NCI-H2196 treated with DMSO at 0.1 percent for 48 hours (cell line): ENCODE data around the gene PPP1R7.

ENCODE experiments used
- DNase-seq: peaks from one replicate; lab custom pipeline; 2025; ENCODE audit not compliant: unreplicated experiment; lab: John Stamatoyannopoulos, UW

The PPP1R7 gene

DNA sequence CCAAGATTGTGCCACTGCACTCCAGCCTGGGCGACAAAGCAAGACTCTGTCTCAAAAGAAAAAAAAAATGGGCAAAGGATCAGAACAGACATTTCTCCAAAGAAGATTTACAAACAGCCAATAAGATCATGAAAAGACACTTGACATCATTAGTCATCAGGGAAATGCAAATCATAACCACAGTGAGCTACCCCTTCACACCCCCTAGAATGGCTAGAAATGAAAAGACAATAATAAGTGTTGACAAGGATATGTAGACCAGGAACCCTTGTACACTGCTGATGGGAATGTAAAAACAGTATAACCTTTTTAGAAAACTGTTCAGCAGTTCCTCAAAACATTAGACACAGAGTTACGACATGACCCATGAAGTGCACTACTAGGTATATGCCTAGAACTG is 29.8 kb upstream of the PPP1R7 start:
- no peak for DNase-seq

DNA sequence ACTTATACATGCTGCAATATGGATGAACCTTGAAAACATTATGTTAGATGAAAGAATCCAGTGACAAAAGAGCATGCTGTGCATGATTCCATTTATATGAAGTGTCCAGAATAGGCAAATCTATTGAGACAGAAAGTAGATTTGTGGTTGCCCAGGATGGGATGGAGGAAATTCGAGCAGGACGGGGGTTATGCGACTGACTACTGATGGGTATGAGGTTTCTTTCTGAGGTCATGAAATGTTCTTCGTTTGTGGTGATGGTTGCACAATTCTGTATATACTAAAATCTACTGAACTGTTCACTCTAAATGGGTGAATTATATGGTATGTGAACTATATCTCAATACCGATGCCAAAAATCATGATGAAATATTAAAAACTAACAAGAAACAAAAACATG is 29.3 kb upstream of the PPP1R7 start:
- DNase-seq: no peak

DNA sequence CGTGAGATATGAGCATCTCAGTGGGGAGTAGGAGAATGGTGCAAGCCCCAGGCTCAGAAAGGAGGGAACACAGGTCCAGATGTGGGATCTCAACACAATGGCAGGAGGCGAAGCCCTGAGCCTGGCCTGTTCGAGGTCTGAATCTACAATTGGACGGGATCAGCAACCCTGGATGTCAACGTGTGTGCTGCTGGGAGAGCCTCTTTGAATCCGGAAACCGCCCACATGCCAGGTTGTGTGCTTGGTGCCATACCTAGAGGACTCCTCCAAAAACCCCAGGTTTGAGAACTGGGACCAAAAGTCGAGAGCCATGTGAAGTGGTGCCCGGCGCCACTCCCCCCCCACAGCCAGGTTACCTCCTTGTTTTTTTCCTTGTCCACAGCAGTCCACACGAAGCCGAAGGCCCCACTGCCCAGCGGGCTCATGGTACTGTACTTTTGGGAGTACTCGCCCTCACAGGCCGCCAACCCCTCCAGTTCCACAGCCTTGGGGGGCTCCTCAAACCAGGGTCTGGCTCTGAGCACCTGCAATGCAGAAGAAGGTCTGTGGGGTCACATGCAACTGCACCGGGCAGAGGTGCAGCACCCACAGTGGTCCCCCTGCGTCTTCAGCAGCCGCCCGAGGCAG is 27.8 kb upstream of the PPP1R7 start:
- DNase-seq: no peak

DNA sequence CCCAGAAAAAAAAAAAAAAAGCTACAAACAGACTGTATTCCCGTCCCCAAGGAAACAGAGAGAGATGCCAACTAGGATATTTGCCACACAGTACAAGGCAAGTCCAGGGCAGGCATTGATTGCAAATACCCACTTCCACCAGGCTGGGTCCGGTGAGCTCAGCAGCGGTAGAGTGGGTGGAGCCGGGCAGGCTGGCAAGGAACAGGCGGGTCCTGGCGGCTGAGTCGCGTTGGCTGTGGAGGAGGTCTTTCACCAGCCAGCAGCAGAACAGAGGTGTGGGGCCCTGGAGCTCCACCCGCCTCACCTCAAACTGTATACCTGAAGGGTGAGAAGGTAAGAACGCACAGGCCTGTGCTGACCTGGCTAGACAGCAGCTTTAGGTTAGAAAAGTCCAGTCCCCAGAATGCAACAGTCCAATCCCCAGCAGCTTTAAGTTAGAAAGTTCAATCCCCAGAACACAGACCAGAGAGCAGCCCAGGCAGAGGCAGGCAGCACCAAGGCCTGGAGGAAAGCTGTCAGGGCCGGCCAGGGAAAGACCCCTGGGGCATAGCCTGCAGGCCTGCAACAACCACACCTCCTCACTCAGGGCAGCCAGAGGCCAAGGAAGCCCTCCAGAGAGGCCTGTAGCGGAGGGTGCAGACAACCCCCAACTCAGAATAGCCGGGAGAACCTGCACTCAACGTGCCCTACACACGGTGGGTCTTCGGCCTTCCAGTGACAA is 26.3 kb upstream of the PPP1R7 start:
- DNase-seq: no peak

DNA sequence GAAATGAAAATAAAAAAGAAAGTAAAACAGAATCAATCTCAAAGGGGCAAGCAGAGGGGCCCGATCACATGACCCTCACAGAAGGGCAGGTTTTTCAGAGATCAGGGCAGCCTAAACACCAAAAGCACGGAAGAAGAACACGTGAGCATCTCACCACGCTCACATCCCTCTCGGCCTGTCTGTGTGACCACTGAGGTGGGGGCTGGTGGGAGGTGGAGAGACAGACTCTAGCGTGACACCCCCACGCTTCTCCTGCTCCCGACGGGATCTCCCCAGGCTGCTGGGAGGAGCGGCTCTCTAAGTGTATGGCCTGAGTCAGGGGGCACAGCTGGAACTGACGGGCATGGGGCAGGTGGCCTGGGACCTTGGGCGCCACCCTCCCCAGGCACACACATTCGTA is 24.6 kb upstream of the PPP1R7 start:
- no peak for DNase-seq

DNA sequence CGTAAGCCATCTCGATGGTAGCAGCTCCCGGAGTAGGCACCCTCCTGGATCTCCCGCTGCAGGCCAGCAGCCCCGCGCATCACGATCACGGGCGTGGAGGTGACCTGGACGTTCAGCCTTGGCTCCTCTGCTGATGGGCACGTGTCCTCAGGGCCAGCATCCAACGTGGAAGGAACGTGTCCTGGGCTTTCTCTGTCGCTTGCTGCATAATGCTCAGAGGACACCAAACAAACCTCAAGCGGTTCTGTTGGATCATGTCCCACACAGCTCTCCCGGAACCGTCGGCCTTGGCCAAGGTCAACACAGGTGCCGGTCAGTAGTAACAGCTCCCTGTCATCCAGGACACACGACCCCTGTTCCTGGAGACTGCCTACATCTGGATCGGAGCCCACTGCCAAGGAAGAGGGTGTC is 24.1 kb upstream of the PPP1R7 start:
- no peak for DNase-seq

DNA sequence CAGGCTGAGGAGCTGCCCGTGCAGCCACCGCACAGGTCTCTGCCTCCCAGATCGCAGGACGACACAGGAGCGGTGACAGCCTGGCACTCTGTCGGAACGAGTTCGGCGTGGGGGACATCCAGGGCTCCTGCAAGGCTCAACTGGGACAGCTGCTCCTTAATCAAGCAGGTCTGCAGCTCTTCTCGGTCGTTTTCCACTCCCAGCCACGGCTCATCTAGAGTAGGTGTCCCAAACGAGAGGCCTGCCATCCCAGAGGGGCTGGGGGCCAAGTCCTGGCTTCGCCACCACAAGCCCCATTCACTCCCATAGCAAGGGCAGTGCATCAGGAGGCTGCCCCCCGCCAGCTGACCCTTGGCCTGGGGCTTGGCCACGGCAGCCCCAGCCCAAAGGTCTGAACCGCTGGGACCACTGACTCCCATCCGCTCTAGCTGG is 23.5 kb upstream of the PPP1R7 start:
- no peak for DNase-seq

DNA sequence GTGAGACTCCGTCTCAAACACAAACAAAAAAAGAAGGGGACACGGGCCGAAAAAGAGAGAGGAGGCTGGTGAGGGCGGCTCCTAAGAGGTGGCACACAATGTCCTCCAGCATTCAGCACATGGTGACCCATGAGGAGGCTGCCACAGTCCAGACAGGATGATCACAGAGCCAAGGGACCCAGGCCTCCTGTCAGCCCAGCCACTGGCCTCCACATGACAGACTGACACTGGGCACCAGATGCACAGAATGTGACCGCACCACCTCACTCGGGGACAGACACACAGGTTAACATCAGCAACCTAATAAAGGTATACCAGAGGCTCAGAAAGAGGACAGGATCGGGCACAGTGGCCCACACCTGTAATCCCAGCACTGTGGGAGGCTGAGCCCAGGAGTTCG is 22.0 kb upstream of the PPP1R7 start:
- DNase-seq: no peak

DNA sequence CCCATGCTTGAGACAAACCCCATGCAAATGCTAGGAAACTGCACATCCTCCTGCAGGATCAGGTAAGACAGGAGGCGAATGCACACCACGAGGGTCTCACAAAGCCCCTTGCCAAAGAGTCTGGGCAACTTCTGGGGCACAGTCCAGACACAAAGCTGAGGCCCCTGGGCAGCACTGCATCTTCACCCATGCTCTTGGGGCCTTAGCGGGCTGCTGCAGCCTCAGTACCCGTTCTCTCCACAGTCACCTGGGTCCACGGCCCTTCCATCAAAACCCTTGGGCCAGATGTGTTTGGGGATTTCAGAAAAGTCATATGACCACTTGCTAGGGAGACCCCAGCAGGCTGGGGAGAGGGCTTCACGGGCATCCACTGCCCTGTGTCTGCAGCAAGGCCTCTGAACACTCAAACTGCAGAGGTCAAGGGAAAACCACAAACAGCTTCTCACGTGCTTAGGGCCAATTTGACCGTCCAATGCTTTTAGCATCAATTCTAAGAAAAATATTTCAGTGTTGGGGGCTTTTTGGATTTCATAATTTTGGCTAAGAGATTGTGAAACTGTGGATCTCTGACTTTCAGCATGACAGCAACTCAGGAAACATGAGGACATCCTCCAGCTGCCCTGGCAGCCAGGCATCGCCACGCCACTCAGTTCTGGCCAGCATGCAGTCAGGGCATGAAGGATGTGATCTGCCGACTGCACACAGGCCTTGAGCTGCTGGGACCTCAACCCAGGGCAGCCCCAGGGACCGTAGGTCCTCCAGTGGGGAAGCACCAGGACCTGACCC is 21.0 kb upstream of the PPP1R7 start:
- DNase-seq: no peak

DNA sequence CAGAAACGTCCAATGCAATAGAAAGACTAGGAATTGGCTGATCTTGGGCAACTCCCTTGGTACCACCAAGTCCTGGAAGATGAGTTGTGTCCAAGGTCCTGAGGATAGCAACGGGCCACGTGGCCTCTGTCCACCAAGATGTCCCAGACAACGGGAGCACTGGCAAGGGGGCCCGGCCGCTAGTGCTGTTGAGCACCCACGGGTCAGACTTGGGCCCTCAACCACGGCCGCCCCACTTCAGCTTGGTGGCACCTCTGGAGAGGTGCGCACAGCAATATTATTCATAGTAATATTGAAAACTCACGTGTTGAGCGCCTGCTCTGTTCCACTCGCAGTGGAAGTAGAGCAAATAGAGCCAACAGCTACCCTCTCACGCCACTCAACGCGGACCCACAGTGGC is 20.0 kb upstream of the PPP1R7 start:
- DNase-seq: no peak

DNA sequence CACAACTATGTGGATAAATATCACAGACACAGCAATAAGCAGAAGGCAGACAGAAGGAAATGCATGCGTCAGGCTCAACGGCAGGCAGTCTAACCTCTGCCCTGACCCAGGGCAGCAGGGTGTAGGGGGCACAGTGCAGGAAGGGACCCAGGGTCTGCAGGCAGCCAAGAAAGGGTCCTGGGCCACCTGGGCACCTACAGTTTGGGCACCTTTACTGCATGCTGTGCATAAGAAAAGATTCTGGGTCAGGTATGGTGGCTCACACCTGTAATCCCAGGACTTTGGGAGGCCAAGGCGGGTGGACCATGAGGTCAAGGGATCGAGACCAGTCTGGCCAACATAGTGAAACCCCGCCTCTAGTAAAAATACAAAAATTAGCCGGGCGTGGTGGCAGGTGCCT is 18.7 kb upstream of the PPP1R7 start:
- DNase-seq: no peak

DNA sequence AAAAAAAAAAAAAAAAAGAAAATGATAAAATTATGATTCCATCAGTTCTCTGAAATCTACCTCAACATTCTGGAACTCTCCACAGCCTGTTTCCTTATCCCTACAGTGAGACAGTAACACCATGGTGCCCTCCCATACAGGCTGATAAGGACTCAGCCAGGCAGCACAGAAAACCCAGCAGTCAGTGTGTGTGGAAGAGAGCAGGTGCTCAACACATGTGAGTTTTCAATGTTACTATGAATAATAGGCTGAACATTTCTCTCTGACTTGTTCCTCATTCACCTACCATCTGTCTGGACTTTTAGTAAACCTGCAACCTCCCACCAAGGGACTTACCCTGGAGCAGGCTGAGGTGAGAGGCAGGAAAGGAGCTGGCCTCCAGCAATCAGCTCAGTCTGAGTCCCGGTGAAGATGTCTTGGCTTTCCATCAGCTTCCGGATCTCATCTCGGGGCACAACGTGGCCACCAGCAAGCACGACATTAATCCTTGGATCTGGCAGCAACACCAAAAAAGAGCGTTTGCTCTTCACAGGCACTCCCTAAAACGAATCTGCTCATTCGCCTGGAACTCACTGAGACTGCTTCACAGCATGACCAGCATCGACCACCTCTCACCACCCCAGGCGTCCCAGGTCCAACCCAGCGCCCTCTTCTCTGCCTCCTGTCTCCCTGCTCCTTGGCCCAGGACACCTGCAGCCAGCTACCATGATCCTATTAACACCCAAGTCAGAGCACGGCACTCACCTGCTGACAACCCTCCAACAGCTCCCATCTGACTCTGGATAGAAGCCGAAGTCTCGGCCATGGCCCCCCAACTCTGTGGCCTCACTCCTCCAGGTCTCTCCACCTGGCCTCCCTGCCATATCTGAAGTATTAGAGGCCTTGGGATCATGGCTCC is 17.5 kb upstream of the PPP1R7 start:
- no peak for DNase-seq

DNA sequence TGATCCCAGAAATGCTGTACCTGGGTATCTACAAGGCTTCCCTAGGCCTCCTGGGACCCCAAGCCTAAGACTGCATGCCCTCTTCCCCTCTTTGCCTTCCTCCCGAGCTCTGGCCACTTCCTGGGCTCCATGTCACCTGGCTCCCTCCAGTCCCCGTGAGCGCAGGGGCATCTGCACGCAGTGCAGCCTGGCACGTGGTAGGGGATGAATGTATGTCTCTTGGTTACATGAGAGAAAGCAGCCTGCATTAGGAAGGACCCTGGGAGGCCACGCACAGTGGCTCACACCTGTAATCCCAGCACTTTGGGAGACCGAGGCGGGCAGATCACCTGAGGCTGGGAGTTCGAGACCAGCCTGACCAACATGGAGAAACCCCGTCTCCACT is 16.8 kb upstream of the PPP1R7 start:
- DNase-seq: no peak

DNA sequence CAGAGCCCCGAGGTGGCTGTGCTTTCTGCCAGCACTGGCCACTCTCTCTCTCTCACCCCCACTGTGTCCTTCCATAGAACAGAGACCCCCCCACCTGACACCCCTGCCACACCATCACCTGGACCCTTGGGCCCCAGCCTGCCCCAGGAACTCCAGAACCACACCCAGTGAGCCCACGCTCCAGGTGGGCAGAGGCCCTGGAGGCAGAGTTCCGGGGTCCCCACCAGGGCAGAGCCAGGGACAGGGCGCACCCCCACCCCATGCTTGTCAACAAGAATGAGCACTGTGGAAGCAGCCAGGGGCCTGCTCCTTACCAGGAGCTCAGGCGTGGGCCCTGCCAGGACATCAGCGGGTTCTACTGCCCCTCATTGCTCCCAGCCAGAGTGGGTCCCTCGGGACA is 15.6 kb upstream of the PPP1R7 start:
- DNase-seq: no peak

DNA sequence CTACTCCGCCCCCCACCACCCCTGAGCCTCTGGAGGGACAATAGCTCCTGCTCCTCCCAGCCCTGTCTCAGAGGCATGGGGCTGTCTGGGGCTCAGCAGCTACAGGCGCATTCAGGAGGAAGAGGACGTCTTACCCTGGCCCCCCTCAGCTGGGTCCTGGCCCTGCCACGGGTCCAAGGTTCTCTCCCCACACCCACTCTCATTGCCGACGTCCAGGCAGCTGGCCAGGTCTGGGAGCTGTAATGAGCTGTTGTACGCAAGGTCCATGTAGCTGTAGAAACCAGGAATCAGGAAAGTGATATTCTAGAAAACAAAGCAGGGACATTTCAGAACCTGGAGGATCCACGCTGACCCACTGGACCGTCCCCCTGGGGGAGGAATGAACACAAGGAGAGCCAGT is 14.5 kb upstream of the PPP1R7 start:
- DNase-seq: no peak

DNA sequence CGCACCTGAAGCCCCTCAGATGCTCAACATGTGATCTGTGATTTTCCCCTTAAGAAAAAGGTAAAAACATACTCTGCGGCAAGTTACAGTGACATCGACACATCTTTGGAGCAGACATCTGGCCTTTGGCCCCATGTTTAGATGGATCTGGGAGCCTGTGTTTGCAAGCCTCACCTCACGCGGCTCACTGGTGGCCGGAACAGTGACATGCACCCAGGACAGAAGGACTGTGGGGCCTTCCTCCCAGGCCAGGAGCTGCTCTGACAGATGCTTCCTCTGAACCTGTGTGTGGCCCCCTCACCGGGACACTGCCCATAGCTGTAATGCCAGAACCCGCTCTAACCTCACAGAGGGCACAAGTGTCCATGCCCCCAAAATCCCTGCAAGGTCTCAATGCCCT is 14.1 kb upstream of the PPP1R7 start:
- no peak for DNase-seq

DNA sequence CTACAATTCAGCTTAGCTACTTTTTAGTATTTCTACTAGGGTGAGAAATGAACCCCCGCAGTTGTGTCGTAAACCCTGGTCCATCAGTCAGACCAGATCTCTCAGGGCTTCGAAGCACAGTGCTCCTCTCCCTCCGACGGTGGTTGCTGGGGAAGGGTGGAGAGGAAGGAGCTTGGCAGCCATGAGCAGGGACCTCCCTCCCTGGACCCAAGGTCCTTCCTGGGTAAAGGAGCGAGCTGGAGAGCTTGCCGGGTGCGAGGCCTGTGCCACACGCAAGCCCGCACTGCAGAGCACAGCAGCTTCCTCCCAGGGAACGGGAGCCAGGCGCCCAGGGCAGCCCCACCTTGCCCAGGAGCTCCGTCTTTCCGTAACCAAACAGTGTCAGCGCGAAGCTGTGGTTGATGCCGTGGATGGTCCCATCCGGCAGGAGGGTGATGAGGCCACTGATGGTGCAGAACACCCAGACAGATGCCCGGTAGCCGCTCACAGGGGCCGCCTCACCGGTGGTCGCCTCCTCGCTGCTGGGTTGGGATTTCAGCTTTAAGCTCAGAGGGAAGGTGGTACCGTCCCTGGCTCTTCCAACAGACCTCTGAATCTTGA is 13.5 kb upstream of the PPP1R7 start:
- no peak for DNase-seq

DNA sequence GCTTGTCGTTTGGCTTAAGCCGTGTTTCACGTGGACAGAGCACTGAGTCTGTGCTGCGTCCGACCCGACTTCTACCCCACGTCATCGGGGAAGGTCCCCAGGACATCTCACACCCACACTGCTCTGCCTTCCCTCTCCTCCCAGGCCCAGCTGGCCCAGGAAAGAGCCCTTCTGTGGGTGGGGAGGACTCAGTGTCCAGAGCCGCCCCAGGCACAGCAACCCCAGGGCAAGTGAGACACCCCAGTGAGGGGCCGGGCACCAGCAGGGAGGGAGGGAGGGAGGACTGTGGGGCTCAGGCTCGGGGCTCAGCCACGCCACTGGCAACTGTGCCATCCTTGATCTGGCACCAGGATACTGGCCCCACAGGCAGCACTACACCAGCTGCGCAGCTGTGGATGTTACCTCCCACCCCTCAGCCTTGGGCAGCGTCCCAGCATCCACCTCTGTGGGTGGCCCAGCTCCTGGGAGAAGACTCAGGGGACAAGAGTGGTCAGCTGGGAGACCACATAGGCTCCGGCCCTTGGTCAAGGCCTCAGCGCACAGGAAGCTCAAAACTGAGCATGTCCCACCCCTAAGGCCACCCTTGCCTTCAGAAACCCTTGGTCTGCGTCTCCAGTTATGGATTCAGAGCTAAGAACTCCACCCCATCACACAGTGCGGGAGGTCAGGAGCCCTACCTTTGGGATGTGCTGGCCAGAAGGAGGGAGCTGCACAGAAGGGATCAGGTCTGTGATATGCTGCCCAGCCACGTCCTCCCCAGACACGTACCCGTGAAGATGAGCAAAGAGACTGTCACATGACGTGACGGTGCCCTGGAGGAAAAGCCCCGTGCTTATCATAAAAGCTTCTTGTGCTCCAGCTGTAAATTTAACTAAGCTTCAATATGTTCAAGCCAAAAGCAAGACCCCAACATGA is 12.7 kb upstream of the PPP1R7 start:
- no peak for DNase-seq

DNA sequence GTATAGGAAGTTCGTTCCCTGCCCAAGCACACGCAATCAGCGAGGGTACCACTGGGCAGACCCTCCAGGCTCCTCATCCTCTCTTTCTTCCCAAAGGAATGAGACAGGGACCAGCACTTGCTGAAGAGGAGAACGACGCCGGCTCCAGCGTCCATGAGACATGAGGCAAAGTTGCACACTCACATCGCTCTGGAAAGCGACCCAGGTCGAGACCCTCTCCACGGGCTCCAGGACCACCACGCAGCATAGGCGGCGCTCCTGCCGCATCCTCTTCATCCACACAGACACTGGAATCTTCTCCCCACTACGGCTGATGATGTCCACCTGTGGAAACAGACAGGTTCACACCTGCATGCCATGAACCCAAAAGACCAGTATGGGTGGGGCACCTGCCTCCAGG is 11.8 kb upstream of the PPP1R7 start:
- no peak for DNase-seq
